HG03521 (cell line): ENCODE results near the gene ADPRH.

Experiments
- ATAC-seq: cut with Tn5 transposase; IDR thresholded peaks from one replicate; pipeline ENCODE4 v1.9.1; 2021; ENCODE audit warnings: mild to moderate bottlenecking, moderate library complexity; ENCODE audit not compliant: unreplicated experiment

The ADPRH gene

DNA sequence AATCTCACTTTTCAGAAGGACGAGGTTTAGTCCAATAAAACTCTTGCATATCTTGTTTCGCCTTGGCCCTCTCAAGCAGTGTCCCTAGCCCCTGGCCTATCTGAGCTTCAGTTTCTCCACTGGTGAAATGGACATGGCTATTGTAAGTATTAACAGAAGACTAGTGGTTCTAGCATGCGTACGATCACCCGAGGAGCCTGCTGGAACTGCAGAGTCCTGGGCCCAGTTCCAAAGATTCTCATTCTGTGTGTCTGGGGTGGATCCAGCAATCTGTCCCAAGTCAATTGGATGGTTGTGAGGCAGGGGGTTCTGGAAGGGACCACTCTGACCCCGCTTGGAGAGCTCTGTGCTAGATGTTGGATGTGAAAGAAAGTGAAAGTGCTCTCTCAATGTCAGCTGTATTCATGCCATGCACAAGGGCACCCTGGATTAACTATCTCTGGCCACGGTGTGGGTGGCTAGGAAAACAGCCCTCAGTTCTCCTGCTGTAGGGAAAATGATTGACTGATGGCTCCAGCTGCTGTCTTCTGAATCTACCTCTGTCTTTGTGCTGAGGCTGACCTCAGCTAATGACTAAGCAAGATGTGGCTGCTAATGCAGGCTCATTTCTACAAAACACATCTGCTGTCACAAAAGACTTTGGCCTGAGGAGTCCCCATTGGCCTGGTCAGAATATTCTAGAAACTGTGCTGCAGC lies 16.5 kb downstream of the ADPRH start:
- ATAC-seq, result no peak

GRCh38 chr3:119596398-119596797 lies 17.1 kb downstream of the ADPRH start:
- no peak for ATAC-seq

DNA sequence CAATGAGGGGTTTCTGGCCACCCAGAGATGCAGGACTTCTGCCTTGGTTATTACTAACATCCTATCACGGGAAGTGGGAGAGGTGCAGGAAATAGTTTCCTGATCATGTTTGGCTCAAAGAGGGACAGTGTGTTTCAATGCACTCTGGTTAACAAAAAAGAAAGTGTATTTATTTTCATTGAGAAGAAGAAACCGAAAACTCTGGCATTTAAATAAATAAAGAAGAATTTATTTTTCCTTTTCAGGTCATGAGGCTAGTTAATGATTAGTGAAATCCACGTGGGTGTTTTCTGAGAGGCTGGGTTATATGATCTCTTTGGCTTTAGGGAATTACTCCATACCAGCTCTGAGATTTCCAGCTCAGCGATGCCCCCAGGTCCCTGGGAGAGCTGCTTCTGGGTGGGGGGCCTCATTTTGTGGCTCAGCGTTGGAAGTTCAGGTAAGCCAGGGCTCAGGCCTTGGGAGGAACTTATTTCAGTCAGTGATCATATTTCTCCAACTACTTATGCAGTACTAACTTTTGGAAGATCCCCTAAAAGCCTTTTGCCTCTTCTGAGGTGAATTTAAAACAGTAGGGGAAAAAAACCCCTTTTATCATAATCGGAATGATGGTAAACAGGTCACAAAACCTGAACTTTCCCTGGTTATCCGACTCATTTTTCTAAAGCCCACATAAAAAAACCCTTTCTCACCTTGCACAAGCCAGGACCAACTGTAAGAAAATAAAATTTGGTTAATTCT lies 18.4 kb downstream of the ADPRH start, which contains the start of gene PLA1A:
Gene PLA1A, plus strand, starts transcription at position 338 of the 741 bp plus-strand sequence. Its CDS starts 29 bp downstream, at position 367.
- ATAC-seq, result no peak

DNA sequence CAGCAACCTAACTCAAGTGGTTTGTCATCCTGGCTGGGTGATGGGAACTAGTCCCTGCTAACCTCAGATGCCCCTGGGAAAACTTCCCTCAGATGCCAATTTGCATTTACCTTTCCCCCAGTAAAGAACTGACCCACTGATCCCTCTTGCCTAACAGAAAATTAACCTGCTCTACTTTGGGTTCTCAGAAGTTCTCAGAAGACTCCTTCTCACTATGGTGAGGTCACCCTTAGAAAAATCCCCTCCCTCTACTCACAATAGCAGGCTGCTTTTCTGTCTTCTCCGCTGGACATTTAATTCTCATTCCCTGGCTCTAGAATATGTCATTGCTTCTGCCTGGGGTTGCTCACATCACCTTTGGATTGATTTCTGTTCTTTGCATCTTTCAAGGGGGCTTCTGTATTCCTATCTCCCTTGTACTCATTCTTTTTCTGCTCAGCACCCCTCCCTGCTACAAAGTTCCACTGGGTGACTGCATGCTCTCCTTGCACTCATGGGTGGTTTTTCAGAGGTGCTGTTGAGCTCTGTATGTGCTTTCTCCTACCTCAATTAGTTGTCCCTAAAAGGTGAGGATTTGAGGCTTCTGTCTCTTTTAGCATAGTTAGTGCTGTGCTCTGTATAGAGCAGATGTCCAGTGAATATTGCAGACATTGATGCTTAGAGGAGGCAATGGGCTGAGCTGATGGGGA lies 19.3 kb downstream of the ADPRH start:
- no peak for ATAC-seq

DNA sequence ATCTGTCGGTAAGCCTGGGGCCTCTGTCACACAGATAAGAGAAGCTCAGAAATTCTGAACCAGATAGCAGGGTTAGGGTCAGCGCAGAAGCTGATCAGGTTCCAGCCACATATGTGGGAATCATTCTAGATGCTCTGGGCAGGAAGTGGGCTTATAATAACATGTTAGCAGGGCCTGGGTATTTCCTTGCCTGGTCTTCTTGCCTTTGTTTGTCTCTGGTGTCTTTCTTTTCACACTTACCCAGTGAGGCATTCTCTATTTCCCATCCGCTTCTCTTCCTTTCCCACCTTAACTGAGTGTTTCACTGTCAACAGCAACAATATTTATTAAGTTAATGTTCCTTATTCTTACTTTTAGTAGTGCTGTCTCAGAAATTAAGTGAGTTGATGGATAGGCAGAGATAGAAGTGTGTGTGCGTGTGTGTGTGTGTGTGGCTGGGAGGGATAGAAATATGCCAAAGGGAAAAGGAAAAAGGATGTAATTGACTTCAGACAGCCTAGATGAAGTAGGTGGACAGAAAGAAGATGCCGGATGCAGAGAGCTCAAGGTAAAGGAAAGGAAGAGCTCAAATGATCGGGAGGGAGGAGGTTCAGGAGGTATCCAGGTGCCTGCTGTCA lies 20.4 kb downstream of the ADPRH start:
- no peak for ATAC-seq

DNA sequence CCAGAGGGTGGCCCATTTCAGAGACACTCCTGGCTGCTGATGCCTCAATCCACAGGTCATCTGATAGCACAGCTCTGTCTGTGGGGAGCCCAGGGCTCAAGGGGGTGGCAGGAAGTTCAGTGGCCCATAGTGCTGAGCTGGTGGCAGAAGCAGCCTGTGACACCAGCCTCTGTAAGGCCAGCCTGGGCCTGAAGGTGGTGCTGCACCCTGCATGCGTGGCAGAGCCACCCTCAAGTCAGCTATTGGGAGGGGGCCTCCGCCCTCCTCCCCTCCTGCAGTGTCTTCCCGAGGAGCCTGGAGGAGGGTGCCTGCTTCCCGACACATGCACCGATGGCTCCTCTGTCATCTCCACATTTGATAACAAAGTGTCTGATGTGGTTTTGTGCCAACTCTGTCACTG lies 21.4 kb downstream of the ADPRH start:
- ATAC-seq, result peak; percentile 77

DNA sequence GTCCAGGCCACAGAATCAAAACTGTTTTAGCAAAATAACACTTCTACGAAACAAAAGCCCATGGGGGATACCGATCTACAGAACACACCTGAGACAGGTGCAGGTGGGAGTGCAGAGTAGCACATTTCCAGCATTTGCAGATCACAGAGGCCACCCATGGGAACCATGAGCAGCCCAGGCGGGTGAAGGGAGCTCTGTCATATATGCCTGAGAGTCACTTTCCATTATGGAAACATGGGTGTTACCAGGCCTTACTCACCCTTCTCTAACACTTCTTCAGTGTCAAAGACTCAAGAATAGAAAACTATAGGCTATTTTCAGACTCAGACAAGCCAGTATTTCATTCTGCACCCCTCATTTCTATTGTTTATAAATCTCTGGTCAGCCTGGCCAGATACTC lies 21.9 kb downstream of the ADPRH start:
- ATAC-seq, result no peak

- ATAC-seq, result no peak
Measured at GRCh38 chr3:119602676-119603075, 23.4 kb downstream of the ADPRH start.

DNA sequence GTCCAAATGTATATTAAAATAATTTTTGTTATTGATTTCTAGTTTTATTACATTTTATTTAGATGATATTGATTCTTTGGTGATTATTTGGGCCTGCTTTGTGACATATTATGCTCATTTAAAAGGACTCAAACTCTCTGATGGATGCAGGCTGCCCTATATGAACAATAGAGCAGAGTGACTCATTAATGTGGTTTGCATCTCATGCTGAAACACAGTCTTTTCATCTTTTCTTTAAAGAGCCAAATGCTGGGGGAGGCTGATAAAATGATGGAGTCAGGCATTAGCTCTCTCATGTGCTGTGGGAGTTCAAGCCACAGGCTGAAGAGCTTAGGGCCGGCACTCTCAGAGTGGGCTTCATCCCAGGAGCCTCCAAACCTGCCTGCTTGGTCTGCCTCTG lies 25.6 kb downstream of the ADPRH start:
- ATAC-seq, result no peak

DNA sequence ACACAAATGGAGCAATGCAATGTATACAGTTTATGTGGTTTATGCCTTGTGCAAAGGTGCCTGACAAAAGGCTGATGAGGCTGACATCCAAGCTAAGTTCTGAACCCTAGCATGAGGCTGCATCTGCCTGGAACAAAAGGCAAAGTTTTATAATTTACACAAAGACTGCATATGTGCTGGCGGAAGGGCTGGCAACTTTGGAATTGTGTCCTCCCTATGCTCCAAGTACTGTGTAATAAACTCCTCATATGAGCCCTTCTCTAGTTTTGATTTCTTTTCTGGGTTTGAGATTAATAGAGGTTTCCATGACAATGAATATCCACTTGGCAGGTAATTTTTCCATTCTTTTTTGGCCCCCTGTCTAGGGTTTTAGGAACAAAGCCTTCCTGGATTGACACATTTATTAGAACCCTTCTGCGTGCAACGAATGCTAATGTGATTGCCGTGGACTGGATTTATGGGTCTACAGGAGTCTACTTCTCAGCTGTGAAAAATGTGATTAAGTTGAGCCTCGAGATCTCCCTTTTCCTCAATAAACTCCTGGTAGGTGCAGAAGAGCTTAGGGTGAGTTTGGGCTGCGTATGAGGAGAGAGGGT lies 29.2 kb downstream of the ADPRH start:
- ATAC-seq, result no peak

GRCh38 chr3:119609301-119609700 lies 30.0 kb downstream of the ADPRH start:
- ATAC-seq, result no peak

- ATAC-seq, result no peak
Measured at GRCh38 chr3:119611664-119612063, 32.4 kb downstream of the ADPRH start.

DNA sequence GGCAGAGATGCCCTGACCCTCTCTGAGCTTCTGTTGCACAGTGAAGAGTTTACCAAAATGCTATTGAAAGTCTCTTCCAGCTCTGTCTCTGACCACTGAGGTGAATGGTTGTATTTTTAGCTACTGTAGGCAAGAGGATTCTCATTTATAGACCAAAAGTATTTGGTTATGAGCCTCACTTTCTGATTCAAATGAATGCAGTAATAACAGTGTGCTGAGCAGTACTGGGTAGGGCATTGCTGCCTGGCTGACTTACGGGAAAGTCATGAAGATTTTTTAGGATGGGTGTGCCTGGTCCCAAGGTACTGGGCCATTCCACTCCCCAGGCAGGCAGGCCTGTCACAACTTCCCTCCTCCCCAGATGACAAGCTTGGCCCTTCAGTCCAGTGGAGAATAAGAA lies 33.9 kb downstream of the ADPRH start:
- ATAC-seq, result no peak

DNA sequence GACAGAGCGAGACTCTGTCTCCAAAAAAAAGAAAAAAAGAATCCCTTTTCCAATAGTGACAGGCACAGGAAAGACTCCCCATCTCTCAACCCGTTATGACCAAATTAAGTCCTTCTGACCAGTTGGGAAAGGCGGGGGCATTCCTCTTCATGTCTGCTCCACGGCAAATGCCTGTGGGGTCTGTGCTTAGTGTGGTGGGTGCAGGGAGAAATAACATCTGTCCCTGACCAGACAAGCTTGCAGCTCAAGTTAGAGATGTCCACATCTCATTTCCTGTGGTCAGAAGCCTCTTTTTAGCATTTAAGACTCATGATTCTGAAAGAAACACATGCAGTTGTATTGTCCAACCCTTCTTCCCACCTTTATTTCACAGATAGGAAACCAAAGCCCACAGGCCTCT lies 34.6 kb downstream of the ADPRH start:
- ATAC-seq, result no peak

GRCh38 chr3:119616056-119616455 lies 36.8 kb downstream of the ADPRH start:
- ATAC-seq, result no peak

DNA sequence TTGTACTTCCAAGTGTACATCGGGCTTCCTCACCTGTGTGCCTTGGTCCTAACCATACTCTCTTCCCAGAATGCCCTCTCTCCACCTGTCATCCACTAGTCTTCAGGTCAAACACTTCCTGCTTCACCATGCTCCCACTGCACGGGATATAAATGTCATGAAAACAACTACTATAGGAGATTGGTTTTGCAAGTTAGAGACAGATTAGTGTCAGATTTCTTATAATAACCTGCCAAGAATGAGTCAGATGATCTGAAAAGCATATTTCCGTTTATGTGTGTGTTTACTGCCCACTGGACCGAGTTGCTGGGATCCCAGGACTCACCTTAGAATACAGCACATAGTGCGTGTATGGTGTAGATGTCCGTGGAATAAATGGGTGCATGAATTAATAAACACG lies 39.8 kb downstream of the ADPRH start:
- no peak for ATAC-seq

DNA sequence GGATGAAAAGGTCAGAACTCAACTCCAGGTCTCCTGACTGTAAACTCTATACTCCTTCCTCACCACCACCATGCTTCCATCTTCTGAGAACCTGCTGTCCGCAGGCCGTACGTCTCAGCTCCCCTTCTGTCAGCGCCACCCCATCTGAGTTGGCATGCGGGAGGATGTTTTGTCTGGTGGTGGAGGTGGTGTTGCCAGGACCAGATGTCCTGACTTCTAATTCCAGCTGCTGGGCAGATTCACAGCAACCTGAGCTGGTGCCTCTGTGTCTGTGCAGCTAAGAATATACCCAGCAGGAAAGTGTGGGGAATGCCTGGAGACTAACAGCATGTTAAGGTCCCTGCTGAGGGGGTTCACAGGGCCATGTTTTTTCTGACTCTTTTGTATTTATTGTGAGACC lies 41.6 kb downstream of the ADPRH start:
- no peak for ATAC-seq

GRCh38 chr3:119624002-119624720 lies 44.9 kb downstream of the ADPRH start:
- no peak for ATAC-seq

DNA sequence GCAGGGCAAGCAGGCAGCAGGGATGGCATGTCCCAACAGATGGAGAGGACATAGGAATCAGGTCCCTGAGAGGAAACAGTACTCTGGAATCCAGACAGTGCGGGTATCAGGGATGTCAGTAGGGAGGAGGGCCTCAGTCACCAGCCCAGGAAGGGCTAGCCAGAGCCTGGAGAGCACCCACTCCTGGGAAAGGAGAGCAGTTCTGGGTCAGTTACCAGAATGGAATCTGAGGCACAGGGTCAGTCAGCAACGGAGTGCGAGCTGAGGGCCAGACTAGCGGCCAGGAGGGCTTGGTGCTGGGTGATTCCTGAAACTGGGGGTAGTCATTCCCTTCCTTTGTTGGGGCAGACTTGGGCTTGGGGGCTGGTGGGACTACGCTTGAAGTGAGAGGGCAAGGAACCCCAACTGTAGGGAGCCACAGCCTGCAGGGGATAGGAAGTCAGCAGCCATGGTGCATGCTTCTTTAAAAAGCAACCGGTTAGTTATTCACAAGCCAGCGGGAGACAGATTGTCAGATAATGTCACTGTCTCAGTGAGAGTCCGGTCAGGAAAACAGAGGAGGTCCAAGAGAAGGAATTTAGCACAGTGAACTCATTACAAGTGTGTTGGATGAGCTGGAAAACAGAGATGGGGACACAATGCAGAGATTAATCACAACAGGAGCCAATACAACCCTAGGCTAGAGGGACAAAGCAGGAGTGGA lies 46.3 kb downstream of the ADPRH start:
- ATAC-seq, result no peak

GRCh38 chr3:119626196-119626595 lies 46.9 kb downstream of the ADPRH start:
- ATAC-seq, result no peak
